GM21619 (cell line): ENCODE data around the gene ZCRB1.

Source experiments
- ATAC-seq: cut with Tn5 transposase; IDR thresholded peaks from one replicate; pipeline ENCODE4 v1.9.1; 2021; ENCODE audit not compliant: unreplicated experiment

The ZCRB1 gene

GRCh38 chr12:42281844-42282243, 44.0 kb downstream of the ZCRB1 start:
- ATAC-seq: no peak

GRCh38 chr12:42281278-42281677, 44.6 kb downstream of the ZCRB1 start:
- ATAC-seq: no peak

GRCh38 chr12:42278128-42278510, 47.8 kb downstream of the ZCRB1 start:
- no peak for ATAC-seq

- ATAC-seq: no peak
These were observed 48.3 kb downstream of the ZCRB1 start for GRCh38 chr12:42277396-42278127.

- ATAC-seq: no peak
These were observed 50.4 kb downstream of the ZCRB1 start for GRCh38 chr12:42275499-42275898.

GRCh38 chr12:42273706-42274105, 52.2 kb downstream of the ZCRB1 start:
- no peak for ATAC-seq

GRCh38 chr12:42270596-42270995, 55.3 kb downstream of the ZCRB1 start:
- ATAC-seq: no peak

GRCh38 chr12:42267413-42268190, 58.3 kb downstream of the ZCRB1 start:
- ATAC-seq: no peak

- no peak for ATAC-seq
These were observed 59.2 kb downstream of the ZCRB1 start for GRCh38 chr12:42266579-42267230.

- no peak for ATAC-seq
These were observed 63.6 kb downstream of the ZCRB1 start for GRCh38 chr12:42262271-42262670.
